H9 (cell line): Measurements from ENCODE around the gene AADACL3. TPM values are rescaled to one million over a fixed set of nuclear protein-coding genes. Genes with fewer than 3 reads are reported as not detected.

Experiments used
- DNase-seq: peaks from one replicate; pipeline ENCODE4 v3.0.0-alpha.2; 2017
- H2AFZ ChIP-seq: one replicate; pipeline ENCODE4 v1.6.1; 2013; ENCODE audit warnings: mild to moderate bottlenecking, low read length, control low read depth, moderate library complexity
- H2AK5ac ChIP-seq: 2 replicates; pipeline ENCODE4 v1.6.1; 2013; ENCODE audit warnings: low read length, control low read depth, mixed read lengths; ENCODE audit not compliant: insufficient read length
- H2BK120ac ChIP-seq: one replicate; pipeline ENCODE4 v1.6.1; 2013; ENCODE audit warnings: low read depth, mild to moderate bottlenecking, low read length, control low read depth, inconsistent platforms; ENCODE audit not compliant: poor library complexity, severe bottlenecking
- H2BK12ac ChIP-seq: 2 replicates; pipeline ENCODE4 v1.6.1; 2013; ENCODE audit warnings: low read length, control low read depth, mixed read lengths, low read depth; ENCODE audit not compliant: insufficient read length
- H2BK15ac ChIP-seq: 2 replicates; pipeline ENCODE4 v1.6.1; 2013; ENCODE audit warnings: low read depth, low read length, control low read depth
- H2BK20ac ChIP-seq: one replicate; pipeline ENCODE4 v1.6.1; 2013; ENCODE audit warnings: low read depth, mild to moderate bottlenecking, low read length, control low read depth, inconsistent platforms; ENCODE audit not compliant: poor library complexity, severe bottlenecking
- H2BK5ac ChIP-seq: 2 replicates; pipeline ENCODE4 v1.6.1; 2013; ENCODE audit warnings: low read length, control low read depth, mixed read lengths; ENCODE audit not compliant: insufficient read length
- H3K14ac ChIP-seq: 2 replicates; pipeline ENCODE4 v1.6.1; 2013; ENCODE audit warnings: low read length, control low read depth; ENCODE audit not compliant: insufficient read depth
- H3K18ac ChIP-seq: 2 replicates; pipeline ENCODE4 v1.6.1; 2013; ENCODE audit warnings: low read depth, mild to moderate bottlenecking, mixed read lengths, low read length, control low read depth; ENCODE audit not compliant: insufficient read length
- H3K23ac ChIP-seq: 2 replicates; pipeline ENCODE4 v1.6.1; 2013; ENCODE audit warnings: low read length, control low read depth, mixed read lengths, low read depth; ENCODE audit not compliant: insufficient read length
- H3K23me2 ChIP-seq: 2 replicates; pipeline ENCODE4 v1.6.1; 2013; ENCODE audit warnings: low read depth, mild to moderate bottlenecking, mixed read lengths, low read length, control low read depth; ENCODE audit not compliant: insufficient read length, poor library complexity, severe bottlenecking
- H3K27ac ChIP-seq: 2 replicates; pipeline ENCODE4 v1.5.1; 2013; ENCODE audit warnings: low read length, control low read depth, mixed read lengths, low read depth; ENCODE audit not compliant: insufficient read length
- H3K27me3 ChIP-seq: 2 replicates; pipeline ENCODE4 v1.6.1; 2013; ENCODE audit warnings: low read length, control low read depth, inconsistent platforms; ENCODE audit not compliant: insufficient read depth
- H3K4ac ChIP-seq: 2 replicates; pipeline ENCODE4 v1.6.1; 2013; ENCODE audit warnings: low read depth, mild to moderate bottlenecking, control low read depth, inconsistent platforms, low read length, moderate library complexity
- H3K4me1 ChIP-seq: 2 replicates; pipeline ENCODE4 v1.6.1; 2013; ENCODE audit warnings: low read length, control low read depth, inconsistent platforms; ENCODE audit not compliant: insufficient read depth
- H3K4me2 ChIP-seq: 2 replicates; pipeline ENCODE4 v1.6.1; 2013; ENCODE audit warnings: low read length, control low read depth, mixed read lengths; ENCODE audit not compliant: insufficient read length, insufficient read depth
- H3K56ac ChIP-seq: 2 replicates; pipeline ENCODE4 v1.6.1; 2013; ENCODE audit warnings: low read depth, mild to moderate bottlenecking, mixed read lengths, low read length, control low read depth; ENCODE audit not compliant: insufficient read length
- H3K79me1 ChIP-seq: 2 replicates; pipeline ENCODE4 v1.6.1; 2013; ENCODE audit warnings: low read depth, mild to moderate bottlenecking, moderate library complexity, low read length, control low read depth, inconsistent platforms; ENCODE audit not compliant: insufficient read depth, poor library complexity, severe bottlenecking
- H3K79me2 ChIP-seq: 2 replicates; pipeline ENCODE4 v1.6.1; 2013; ENCODE audit warnings: low read length, control low read depth, inconsistent platforms; ENCODE audit not compliant: insufficient read depth
- H3K9ac ChIP-seq: 2 replicates; pipeline ENCODE4 v1.6.1; 2013; ENCODE audit warnings: low read length, control low read depth, mixed read lengths; ENCODE audit not compliant: insufficient read length; ENCODE audit errors: extremely low read depth
- H3K9me3 ChIP-seq: one replicate; pipeline ENCODE4 v1.6.1; 2013; ENCODE audit warnings: low read depth, low read length, inconsistent platforms; ENCODE audit not compliant: control insufficient read depth
- H3T11ph ChIP-seq: one replicate; pipeline ENCODE4 v1.6.1; 2013; ENCODE audit warnings: mild to moderate bottlenecking, low read length, control low read depth, inconsistent platforms
- H4K20me1 ChIP-seq: one replicate; pipeline ENCODE4 v1.6.1; 2013; ENCODE audit not compliant: control insufficient read depth, insufficient read length, insufficient read depth
- H4K5ac ChIP-seq: 2 replicates; pipeline ENCODE4 v1.6.1; 2013; ENCODE audit warnings: low read depth, mild to moderate bottlenecking, mixed read lengths, low read length, control low read depth; ENCODE audit not compliant: insufficient read length
- H4K8ac ChIP-seq: replicated peaks from 2 replicates; pipeline ENCODE4 v1.6.1; 2013; ENCODE audit warnings: low read length, control low read depth, mixed read lengths, low read depth; ENCODE audit not compliant: insufficient read length
- H4K91ac ChIP-seq: 2 replicates; pipeline ENCODE4 v1.6.1; 2013; ENCODE audit warnings: low read depth, mild to moderate bottlenecking, moderate library complexity, mixed read lengths, low read length, control low read depth; ENCODE audit not compliant: insufficient read length
- H3K27ac Mint-ChIP-seq, 3 experiments: 2 replicates in 2 of 3; 3 replicates in 1 of 3; pipeline ENCODE4 v1.8.0; 2020 to 2021; ENCODE audit warnings: mixed read lengths in 3 of 3, mild to moderate bottlenecking in 1 of 3, moderate library complexity in 1 of 3
- H3K27me3 Mint-ChIP-seq: 2 replicates; pipeline ENCODE4 v1.8.0; 2021; ENCODE audit warnings: low read depth, mild to moderate bottlenecking, moderate library complexity, mixed read lengths
- H3K36me3 Mint-ChIP-seq, 3 experiments: 2 replicates in 2 of 3; 3 replicates in 1 of 3; pipeline ENCODE4 v1.8.0; 2020 to 2021; ENCODE audit warnings: low read depth in 3 of 3, mixed read lengths in 3 of 3; ENCODE audit not compliant: insufficient read depth in 1 of 3
- H3K4me1 Mint-ChIP-seq, 2 experiments: 2 replicates each; pipeline ENCODE4 v1.8.0; 2020; ENCODE audit warnings: mixed read lengths in 2 of 2
- H3K4me3 Mint-ChIP-seq, 2 experiments: 2 replicates in 1 of 2; 3 replicates in 1 of 2; pipeline ENCODE4 v1.8.0; 2020 to 2021; ENCODE audit warnings: mild to moderate bottlenecking in 2 of 2, mixed read lengths in 2 of 2, moderate library complexity in 1 of 2
- H3K9me3 Mint-ChIP-seq, 2 experiments: 2 replicates in 1 of 2; 3 replicates in 1 of 2; pipeline ENCODE4 v1.8.0; 2020; ENCODE audit warnings: mild to moderate bottlenecking in 2 of 2, mixed read lengths in 2 of 2, moderate library complexity in 1 of 2
- CTCF ChIP-seq: fragments of 200-600 bp; sonication (generic); conservative IDR thresholded peaks from 3 replicates; pipeline ENCODE4 v1.8.0; 2021; ENCODE audit warnings: antibody characterized with exemption, mild to moderate bottlenecking
- WGBS: extraction: QIAGEN DNeasy Blood & Tissue Kit; methylation state at CpG from one replicate; pipeline ENCODE4 v1.1.7; 2013; ENCODE audit warnings: missing lambda C conversion rate, low lambda C conversion rate, mixed read lengths; ENCODE audit not compliant: insufficient read length; ENCODE audit errors: extremely low coverage; 5-methylcytosine and 5-hydroxymethylcytosine counted together
- long read RNA-seq: library from polyadenylated mRNA; unstranded; transcript quantifications from one replicate; pipeline ENCODE4 v2.0.0, GENCODE V29; 2020
- total RNA-seq: library from RNA; stranded (reverse); gene quantifications from 2 replicates; pipeline ENCODE4 v1.2.1, GENCODE V29; 2021

AADACL3 gene, protein sequence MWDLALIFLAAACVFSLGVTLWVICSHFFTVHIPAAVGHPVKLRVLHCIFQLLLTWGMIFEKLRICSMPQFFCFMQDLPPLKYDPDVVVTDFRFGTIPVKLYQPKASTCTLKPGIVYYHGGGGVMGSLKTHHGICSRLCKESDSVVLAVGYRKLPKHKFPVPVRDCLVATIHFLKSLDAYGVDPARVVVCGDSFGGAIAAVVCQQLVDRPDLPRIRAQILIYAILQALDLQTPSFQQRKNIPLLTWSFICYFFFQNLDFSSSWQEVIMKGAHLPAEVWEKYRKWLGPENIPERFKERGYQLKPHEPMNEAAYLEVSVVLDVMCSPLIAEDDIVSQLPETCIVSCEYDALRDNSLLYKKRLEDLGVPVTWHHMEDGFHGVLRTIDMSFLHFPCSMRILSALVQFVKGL
- 0.22 and 0.35 TPM in 2 replicates for total RNA-seq
- long read RNA-seq, result 0 reads

DNA sequence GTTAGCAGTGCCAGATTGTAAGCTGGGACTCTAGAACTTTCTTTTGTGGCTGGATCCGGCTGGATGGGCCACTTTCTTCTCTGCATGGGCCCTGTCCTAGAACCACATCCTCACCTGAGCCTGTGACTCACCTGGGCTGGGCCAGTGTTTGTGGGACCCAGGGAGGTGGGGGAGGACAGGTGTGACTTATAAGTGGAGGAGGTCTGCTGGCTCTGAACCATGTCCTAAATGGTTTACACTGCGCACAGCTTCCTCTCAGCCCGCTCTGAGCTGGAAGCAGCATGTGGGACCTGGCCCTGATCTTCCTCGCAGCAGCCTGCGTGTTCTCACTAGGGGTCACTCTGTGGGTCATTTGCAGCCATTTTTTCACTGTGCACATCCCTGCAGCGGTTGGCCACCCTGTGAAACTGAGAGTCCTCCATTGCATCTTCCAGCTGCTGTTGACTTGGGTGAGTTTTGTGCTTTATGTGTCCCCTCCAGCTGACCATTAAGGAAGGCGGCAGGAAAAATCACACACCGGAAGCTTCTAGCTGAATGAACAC lies at the start of gene AADACL3:
TSS of gene AADACL3 (plus strand) at position 215 of the 542 bp plus-strand sequence. CDS start at position 282, 67 bp downstream.
- H3K4me1 ChIP-seq, result peaks cover 20% of the 10 kb centered on the region; the same call in 1 of the 2 replicates
- Mint-ChIP-seq H3K27ac (peak within 1 kb of the TSS; percentile 71 to 85 (median 83); a peak in 5 of 7 replicates), H3K4me1 (peaks cover 75 to 78% of the 10 kb centered on the region in 2 experiments), H3K4me3 (no peak within 1 kb of the TSS), H3K27me3 (peaks cover under 1% of the 10 kb centered on the region; the same call in 1 of the 2 replicates), H3K36me3 (no peaks in the 10 kb centered on the region), H3K9me3 (no peaks in the 10 kb centered on the region)
- peak within 1 kb of the TSS; percentile 46 for H4K5ac ChIP-seq
- peak within 1 kb of the TSS; percentile 82 for H2BK12ac ChIP-seq
- peak within 1 kb of the TSS; percentile 69 for H3K27ac ChIP-seq
- no peaks in the 10 kb centered on the region for H3K23me2 ChIP-seq
- H2AFZ ChIP-seq, result no peak within 1 kb of the TSS
- H3K27me3 ChIP-seq, result no peaks in the 10 kb centered on the region
- WGBS, result no CpG with 5 or more reads among the region's 8 CpGs
- no peaks in the 10 kb centered on the region for H4K20me1 ChIP-seq
- H2BK120ac ChIP-seq, result no peak within 1 kb of the TSS
- H3K18ac ChIP-seq, result peak within 1 kb of the TSS; percentile 28
- H2AK5ac ChIP-seq, result no peak within 1 kb of the TSS
- H3K79me2 ChIP-seq, result no peaks in the 10 kb centered on the region
- no peak within 1 kb of the TSS for H2BK15ac ChIP-seq
- H3K14ac ChIP-seq, result peak within 1 kb of the TSS; percentile 66; the same call in 1 of the 2 replicates
- H3K4ac ChIP-seq, result no peak within 1 kb of the TSS
- no peak within 1 kb of the TSS for H3K9ac ChIP-seq
- no peaks in the 10 kb centered on the region for H3K9me3 ChIP-seq
- no peak within 1 kb of the TSS for H3K56ac ChIP-seq
- no peak within 1 kb of the TSS for H2BK5ac ChIP-seq
- H4K91ac ChIP-seq, result no peak within 1 kb of the TSS
- DNase-seq, result peak; percentile 39
- H3K79me1 ChIP-seq, result no peaks in the 10 kb centered on the region
- H2BK20ac ChIP-seq, result no peak within 1 kb of the TSS
- H3T11ph ChIP-seq, result no peak within 1 kb of the TSS
- H3K23ac ChIP-seq, result no peak within 1 kb of the TSS
- H4K8ac ChIP-seq, result no peak within 1 kb of the TSS
- no peak for TF ChIP-seq CTCF
- H3K4me2 ChIP-seq, result peak within 1 kb of the TSS; percentile 6
